Esophagus squamous epithelium (tissue), 5 donors: ENCODE data around the gene CORT. TPM values are rescaled to one million over a fixed set of nuclear protein-coding genes. Genes with fewer than 3 reads are reported as not detected.
A peak's percentile ranks its signal among the peaks of the same experiment; 100 is the strongest.

Experiments used
- DNase-seq: peaks from one replicate; lab custom pipeline; 2025; lab: John Stamatoyannopoulos, UW
- H3K27ac ChIP-seq, 4 donors: fragments of 200-600 bp; sonication (generic); one replicate each; pipeline ENCODE4 v1.5.1; 2016 to 2019; ENCODE audit warnings: mild to moderate bottlenecking in 1 of 4
- H3K27me3 ChIP-seq, 4 donors: fragments of 200-600 bp; sonication (generic); 1 replicate in 3 of 4; 2 replicates in 1 of 4; pipeline versions ENCODE4 v1.5.1 to v1.6.0; 2017 to 2021; ENCODE audit warnings: antibody characterized with exemption in 1 of 4
- H3K36me3 ChIP-seq, 3 donors: fragments of 200-600 bp; sonication (generic); one replicate each; pipeline ENCODE4 v1.5.1; 2016 to 2019
- H3K4me1 ChIP-seq, 3 donors: fragments of 200-600 bp; sonication (generic); one replicate each; pipeline ENCODE4 v1.5.1; 2017 to 2019
- H3K4me3 ChIP-seq, 4 donors: fragments of 200-600 bp; sonication (generic); 1 replicate in 3 of 4; 2 replicates in 1 of 4; pipeline ENCODE4 v1.5.1; 2016 to 2019; ENCODE audit warnings: mild to moderate bottlenecking in 2 of 4, moderate library complexity in 1 of 4
- H3K9me3 ChIP-seq, 3 donors: fragments of 200-600 bp; sonication (generic); one replicate each; pipeline ENCODE4 v1.5.1; 2016 to 2019
- CTCF ChIP-seq, 6 experiments: fragments of 450-650 bp in 4 of 6; fragments of 200-600 bp in 2 of 6; sonication (generic) in 2 of 6; IDR thresholded peaks; one replicate each; pipeline ENCODE4 v1.5.1; 2016 to 2019; ENCODE audit warnings: antibody characterized with exemption in 6 of 6, mild to moderate bottlenecking in 4 of 6, moderate library complexity in 4 of 6
- POLR2A ChIP-seq, 4 donors: fragments of 450-650 bp; IDR thresholded peaks; one replicate each; pipeline ENCODE4 v1.6.1; 2017; ENCODE audit warnings: antibody characterized with exemption in 4 of 4, mild to moderate bottlenecking in 4 of 4, moderate library complexity in 3 of 4
- WGBS, 2 donors: methylation state at CpG; one replicate each; pipeline ENCODE4 v1.1.5; 2018; 5-methylcytosine and 5-hydroxymethylcytosine counted together
- intact Hi-C: fragments of 100-400 bp; cut with DNase I; formaldehyde crosslinking; loops from one replicate; pipeline ENCODE4 v1.15.0; 2022
- total RNA-seq, 4 donors: library from RNA; depleted of rRNA; stranded (reverse); fragments of >200 nt; gene quantifications; one replicate each; pipeline ENCODE4 v1.1.0, GENCODE V29; 2016
- donor health status: DM: yes; HTN: yes; CAD: no.

The CORT gene
- total RNA-seq, 4 donors from 2014 or later = 0.38 to 0.83 (median 0.70) TPM; not detected in 1

- H3K27ac ChIP-seq = peak overlapping the region; percentile 69 to 77 (median 74)
- H3K27me3 ChIP-seq = no peaks in the 10 kb centered on the region
- DNase-seq = no peak
- peaks cover 4 to 43% (median 26%) of the 10 kb centered on the region in 3 donors for H3K4me1 ChIP-seq
- intact Hi-C loops = no loop called here
- TF ChIP-seq POLR2A (IDR thresholded peaks at IDR 0.05) (no peak), CTCF (IDR thresholded peaks at IDR 0.05) (no peak)
- peak overlapping the region in 1 of 4 donors; percentile 16 for H3K4me3 ChIP-seq
- no peaks in the 10 kb centered on the region for H3K9me3 ChIP-seq
- 39 to 42% methylated on average over 9 of the region's 9 CpGs for WGBS, 2 donors
- peaks cover 0 to 31% (median 5%) of the 10 kb centered on the region in 3 donors for H3K36me3 ChIP-seq
Measured at GRCh38 chr1:10457875-10458274, 8.0 kb downstream of the CORT start.

- Histone ChIP-seq H3K27me3 (no peaks in the 10 kb centered on the region), H3K4me3 (no peak overlapping the region), H3K36me3 (peaks cover 4 to 44% (median 16%) of the 10 kb centered on the region in 3 donors), H3K9me3 (no peaks in the 10 kb centered on the region), H3K27ac (peak overlapping the region; percentile 33 to 77 (median 72)), H3K4me1 (peaks cover 4 to 43% (median 26%) of the 10 kb centered on the region in 3 donors)
- 27 to 31% methylated on average over 3 of the region's 3 CpGs for WGBS, 2 donors
- TF ChIP-seq POLR2A (IDR thresholded peaks at IDR 0.05) (no peak), CTCF (IDR thresholded peaks at IDR 0.05) (no peak)
- no peak for DNase-seq
- intact Hi-C loops = no loop called here
Measured at GRCh38 chr1:10459184-10459583, 9.4 kb downstream of the CORT start.

DNA sequence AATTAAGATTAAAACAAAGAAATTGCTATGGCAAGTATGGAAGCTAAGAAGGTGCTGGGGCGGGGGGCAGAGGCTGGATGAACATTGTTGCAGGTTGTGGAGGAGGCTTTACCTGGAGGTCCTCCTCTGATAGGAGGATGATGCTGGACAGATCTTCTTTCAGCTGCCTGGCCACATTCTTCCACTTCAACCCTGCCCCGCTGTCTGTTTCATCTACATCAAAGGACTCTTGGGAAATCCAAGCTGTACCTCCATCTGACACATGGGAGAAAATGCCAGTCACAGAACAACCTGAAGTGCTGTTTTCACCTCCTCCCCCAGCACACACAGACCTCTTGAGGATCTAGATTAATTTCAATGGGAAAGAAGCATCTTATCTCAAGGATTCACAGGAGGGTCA lies 17.2 kb downstream of the CORT start:
- Histone ChIP-seq H3K27ac (no peak overlapping the region), H3K27me3 (no peaks in the 10 kb centered on the region), H3K4me1 (peaks cover 8 to 17% (median 8%) of the 10 kb centered on the region in 3 donors), H3K4me3 (no peak overlapping the region), H3K9me3 (no peaks in the 10 kb centered on the region), H3K36me3 (peaks cover 16 to 76% (median 41%) of the 10 kb centered on the region in 3 donors)
- TF ChIP-seq POLR2A (IDR thresholded peaks at IDR 0.05) (no peak), CTCF (IDR thresholded peaks at IDR 0.05) (no peak)
- WGBS, 2 donors = 89 to 92% methylated on average over 2 of the region's 2 CpGs
- intact Hi-C loops = no loop called here
- no peak for DNase-seq

GRCh38 chr1:10470043-10470442 lies 20.2 kb downstream of the CORT start:
- H3K36me3 ChIP-seq = peaks cover 6 to 47% (median 18%) of the 10 kb centered on the region in 3 donors
- 92 to 95% methylated on average over 4 of the region's 4 CpGs for WGBS, 2 donors
- intact Hi-C loops = no loop called here

More at GRCh38 chr1:10470043-10470442, 20.2 kb downstream of the CORT start:
- Histone ChIP-seq H3K9me3 (no peaks in the 10 kb centered on the region), H3K27me3 (no peaks in the 10 kb centered on the region), H3K27ac (no peak overlapping the region), H3K4me3 (no peak overlapping the region), H3K4me1 (peaks cover 8 to 31% (median 8%) of the 10 kb centered on the region in 3 donors)
- TF ChIP-seq CTCF (IDR thresholded peaks at IDR 0.05) (no peak), POLR2A (IDR thresholded peaks at IDR 0.05) (no peak)
- DNase-seq = no peak
